NOMO-1 treated with dmso at 0.1 percent for 144 hours (cell line): Measurements from ENCODE around the gene CD302.
"Not testable (repeated sequence)": the region's sequence is repeated elsewhere in the genome, so short reads cannot be mapped to it uniquely, and the experiment has no call there.

Source experiments
- DNase-seq: peaks from one replicate; lab custom pipeline; 2025; ENCODE audit not compliant: unreplicated experiment; lab: John Stamatoyannopoulos, UW

The CD302 gene

DNA sequence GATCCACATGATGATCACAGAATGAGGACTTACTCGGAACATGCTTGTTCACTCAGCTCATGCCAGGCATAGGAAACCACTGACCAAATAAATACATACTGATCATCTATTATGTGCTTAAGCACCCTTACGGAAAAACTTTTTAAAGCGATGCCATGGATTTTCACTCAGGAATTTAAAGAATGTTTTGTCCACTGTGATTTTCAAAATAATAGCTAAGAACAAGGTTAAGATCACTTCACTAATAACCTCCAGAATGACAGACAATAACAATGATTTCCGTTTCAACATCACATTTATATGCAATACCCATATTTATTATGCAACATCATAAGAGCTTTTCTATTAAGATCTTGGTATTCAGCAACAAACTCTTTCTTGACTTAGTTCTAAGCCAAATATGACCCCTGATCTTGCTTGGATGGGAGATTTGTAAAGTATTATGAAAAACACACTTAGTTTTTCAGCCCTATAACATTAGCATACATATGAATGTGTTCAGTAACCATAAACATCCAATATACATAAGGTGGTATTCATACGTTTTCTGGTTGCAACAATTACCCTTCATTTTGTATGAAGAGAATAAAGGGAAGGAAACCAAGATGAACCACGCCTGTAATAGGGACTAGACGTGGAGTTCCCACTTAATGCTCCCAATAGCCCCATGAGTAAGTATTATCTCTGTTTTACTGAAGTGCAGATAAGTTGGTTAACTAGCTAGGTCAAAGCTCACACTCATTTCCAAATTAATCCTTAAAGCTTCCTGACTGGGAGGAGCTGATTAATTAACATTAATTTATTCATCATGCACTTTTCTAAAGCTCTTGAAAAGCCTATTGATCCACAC is 1.9 kb downstream of the CD302 start:
- no peak for DNase-seq

DNA sequence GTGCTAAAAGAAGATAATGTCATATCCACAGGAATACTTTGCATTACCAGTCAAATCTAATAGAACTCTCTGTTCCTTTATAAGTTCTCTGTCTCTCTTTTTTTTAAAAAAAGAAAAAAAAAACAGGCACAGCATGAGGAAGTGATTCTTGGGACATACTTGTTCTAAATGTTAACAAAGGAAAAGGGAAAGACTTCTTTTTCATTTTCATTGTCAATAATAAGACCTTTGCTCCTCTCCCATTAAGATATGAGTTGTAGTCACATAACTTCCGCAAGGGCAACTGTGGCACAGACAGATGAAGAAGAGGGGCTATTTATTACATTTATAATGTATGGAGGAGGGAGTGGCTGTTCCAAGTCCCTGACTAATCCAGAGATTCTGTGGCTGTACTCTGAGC is 4.7 kb downstream of the CD302 start:
- no peak for DNase-seq

DNA sequence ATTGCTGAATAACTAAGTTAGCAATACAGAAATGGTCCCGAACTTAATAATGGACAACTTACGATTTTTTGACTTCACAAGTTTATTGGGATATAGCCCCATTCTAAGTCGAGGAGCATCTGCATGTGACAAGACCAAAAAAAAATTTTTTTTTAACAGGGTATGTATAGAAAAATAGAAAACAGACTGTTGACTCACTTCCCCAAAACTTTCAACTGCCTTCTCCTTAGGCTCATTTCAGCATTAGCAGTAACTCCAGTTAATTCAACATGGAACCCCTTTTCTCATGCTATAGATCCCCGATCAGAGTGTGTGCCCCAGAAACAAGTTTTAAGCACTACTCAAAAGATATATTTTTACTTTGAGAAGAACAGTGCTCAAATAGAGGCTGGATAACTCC is 5.4 kb downstream of the CD302 start:
- DNase-seq: peak; percentile 40

DNA sequence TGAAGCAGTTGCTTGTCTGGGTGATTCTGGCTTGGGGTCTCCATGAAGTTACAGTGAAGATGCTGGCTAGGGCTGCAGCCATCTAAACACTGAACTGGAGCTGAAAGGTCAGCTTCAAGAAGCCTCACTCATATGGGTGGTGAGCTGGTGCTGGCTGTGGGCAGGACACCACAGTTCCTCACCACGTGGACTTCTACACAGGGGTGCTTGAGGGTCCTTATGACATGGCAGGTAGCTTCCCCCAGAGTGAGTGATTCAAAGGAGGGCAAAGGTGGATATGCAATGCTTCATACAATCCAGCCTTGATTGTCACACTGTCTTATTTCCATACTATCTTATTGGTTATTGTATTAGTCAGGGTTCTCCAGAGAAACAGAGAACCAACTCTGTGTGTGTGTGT is 6.0 kb downstream of the CD302 start:
- DNase-seq: no peak

DNA sequence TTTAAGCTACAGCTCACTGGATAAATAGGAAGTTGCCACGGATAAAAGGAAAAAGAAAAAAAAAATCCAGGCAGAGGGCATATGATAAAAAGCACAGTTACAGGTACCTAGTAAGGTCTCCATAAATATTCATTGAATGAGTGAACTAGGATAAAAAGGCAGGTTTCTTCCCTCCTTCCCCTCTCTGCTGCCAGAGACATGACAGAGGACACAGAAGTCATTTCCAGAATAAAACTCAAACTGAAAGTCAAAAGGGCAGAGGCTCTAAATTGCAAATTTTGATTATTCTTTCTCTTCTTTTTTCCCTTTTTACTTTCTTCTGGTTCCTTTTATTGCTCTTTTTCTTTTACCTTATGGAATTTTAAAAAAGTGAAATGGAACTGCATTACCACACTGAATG is 7.7 kb downstream of the CD302 start:
- DNase-seq: no peak

DNA sequence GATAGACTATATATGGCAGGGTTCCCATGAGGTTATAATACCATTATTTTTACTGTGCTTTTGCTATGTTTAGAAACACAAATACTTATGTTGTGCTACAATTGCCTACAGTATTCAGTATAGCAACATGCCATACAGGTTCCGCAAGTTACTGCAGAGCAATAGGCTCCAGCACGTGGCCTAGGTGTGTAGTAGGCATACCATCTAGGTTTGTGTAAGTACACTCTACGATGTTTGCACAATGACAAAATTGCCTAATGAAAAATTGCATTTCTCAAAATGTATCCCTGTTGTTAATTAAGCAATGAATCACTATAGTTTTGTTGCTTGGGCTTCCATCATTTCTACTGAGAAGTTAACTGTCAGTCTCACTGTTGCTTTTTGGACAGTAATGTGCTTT is 9.8 kb downstream of the CD302 start:
- DNase-seq: no peak

DNA sequence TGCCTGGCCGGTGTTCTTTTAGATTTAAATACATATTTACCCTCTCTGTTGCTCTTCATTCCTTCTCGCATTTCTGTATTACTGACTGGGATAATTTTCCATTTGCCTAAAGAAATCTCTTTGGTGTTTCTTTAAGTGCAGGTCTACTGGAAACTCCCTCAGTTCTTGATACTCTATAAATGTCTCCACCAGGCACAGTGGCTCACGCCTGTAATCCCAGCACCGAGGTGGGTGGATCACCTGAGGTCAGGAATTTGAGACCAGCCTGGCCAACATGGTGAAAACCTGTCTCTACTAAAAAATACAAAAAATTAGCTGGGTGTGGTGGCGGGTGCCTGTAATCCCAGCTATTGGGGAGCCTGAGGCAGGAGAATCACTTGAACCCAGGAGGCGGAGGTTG is 10.4 kb downstream of the CD302 start:
- not testable (repeated sequence) for DNase-seq

DNA sequence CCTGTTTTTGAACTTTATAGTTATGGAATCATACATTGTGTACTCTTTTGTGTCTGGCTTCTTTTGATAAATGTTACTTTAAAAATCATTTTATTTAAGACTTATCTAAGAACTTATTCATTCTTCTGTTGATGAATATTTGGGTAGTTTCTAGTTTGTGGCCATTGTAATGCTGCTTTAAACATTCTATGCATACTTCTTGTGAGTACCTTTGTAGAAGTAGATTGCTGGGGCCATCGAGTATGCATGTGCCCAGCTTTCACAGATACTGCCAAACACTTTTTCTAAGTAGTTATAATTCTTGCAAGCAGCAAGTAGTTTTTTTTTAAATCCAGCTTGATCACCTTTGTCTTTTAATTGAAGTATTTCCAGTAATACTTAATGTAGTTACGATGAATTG is 11.1 kb downstream of the CD302 start:
- DNase-seq: no peak

DNA sequence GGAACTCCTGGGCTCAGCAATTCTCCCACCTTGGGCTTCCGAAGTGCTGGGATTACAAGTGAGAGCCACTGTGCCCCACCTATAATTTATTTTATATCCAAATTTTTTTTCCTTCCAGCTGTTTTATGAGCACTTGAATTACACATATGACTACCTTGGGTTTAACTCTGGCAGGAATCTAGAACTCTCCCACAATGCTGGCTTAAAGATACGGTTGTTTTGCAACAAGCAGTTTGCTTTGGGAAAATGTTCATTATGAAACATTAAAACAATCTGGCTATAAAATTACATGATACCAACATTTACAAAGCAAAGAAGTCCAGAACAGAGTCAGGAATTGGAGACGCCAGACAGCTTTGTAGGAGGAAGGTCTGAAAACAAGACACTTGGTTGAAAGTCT is 12.8 kb downstream of the CD302 start:
- DNase-seq: no peak

DNA sequence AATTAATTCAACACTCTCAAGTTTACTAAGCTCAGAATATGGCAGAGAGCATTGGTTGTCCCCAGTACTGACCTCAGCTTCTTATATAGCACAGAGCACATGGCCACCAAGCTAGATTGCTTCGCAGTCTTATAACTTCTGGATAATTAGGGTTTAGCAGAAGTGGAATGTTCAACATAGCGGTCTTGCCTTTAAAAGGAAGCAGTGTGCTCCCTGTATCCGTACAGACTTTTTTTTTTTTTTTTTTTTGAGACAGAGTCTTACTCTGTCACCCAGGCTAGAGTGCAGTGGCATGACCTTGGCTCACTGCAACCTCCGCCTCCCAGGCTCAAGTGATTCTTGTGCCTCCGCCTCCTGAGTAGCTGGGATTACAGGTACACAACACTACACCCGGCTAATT is 13.3 kb downstream of the CD302 start:
- not testable (repeated sequence) for DNase-seq

DNA sequence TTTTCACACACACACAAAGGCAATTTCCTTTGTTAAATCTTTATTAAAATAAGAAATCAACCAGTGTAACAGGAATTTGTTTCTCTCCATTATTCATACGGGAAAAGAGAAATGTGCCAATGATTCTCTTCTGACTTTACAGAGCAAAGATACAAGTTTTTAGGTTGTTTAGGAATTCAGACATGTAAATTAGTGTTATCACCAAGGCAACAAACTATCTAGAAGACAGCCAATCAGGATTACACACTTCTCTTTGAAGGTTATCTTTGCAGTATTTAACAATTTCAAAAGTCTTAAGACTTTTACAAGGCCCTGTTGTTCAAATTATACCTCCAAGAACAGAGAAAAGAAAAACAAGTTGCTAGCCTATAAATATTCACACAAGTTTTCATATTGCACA is 14.5 kb downstream of the CD302 start:
- no peak for DNase-seq

DNA sequence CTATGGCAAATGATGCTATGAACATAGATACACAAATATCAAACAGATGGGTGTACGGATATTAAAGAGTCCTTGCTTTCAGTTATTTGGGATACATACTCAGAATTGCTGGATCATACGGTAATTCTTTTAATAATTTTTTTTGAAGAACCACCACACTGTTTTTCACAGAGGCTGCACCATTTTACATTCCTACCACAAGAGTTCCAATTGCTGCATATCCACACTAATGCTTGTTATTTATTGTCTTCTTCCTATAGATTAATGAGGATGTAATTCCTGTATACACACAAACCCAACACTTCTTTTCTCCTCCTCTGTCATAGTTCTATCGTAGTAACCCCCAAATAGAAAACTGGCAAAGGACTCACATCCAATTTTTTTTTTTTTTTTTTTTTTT is 21.7 kb downstream of the CD302 start:
- no peak for DNase-seq

DNA sequence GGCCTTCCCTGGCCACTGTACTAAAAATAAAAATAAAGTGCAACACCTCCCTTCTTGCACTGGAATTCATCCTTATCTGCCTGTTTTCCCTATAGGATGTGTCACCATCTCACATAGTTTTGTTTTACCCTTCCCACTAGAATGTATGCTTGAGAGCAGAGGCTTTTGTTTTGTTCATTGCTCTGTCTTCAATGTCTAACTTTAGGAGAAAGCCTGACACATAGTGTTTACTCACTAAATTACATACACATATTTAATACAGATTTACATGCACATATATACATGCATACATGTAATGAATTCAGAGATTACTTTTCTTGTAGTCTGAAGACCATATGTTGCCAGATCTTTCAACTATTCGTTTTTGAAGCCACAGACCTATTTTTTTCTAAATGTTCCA is 23.0 kb downstream of the CD302 start:
- DNase-seq: no peak

DNA sequence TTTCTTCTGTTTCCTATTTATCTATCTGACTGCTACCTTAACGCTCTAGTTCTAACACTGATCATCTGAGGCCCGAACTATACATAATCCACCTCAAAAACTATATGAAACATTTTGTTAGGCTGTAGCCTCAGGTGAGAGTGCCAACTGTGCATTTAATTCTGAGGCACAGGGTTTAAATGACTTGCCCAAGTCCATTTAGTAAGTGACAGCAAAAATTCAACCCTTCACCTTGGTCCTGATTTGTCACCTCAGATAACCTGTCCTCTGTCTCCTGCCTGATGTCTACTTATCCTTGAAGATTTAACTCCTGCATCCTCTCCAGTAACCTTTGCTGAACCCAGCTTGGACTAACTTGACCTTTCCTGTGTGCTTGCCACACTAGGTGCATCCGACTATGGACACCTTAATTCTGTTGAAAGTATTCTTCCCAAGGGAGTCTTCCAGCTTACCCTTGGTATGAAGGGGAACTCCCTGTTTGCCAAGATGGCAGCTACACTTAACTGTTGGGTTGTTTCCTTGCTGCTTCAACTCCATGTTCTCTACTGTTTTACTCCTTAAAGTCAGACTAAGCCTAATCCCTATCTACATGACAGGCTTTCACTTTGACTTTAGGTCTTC is 23.5 kb downstream of the CD302 start:
- no peak for DNase-seq

DNA sequence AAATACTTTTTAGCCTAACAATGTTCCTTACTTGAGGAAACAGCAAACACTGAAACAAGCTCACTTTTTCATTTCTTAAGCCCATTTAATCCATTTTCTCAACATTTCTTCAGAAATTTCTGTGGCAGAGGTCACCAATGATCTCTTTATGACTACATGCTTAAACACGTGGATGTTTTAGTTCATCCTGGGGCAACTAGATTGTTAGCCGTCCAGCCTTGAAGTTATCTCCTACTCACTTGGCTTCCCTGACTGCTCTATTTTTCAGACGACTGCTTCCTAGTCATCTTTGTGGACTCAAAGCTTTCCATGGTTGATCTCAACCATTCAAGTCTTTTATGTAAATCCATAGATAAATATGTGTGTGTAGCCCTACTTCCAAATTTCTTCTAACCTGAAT is 24.1 kb downstream of the CD302 start:
- no peak for DNase-seq

DNA sequence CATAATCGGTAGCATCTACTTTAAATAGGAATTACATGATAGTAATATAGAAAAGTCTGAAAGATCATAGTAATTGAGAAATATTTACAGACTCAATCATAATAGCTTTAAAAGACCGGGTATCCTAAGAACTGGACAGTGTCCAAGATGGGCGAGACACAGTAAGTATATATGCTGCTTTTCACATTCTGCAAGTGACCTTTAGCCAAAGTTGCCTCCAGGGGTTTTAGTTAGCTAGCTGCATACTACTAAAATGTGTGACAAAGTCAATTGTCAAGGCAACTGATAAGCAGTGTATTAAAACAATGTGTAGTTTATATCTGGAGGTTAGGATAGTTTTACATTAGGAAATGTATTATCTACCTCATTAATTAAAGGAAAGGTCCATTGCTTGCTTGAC is 24.6 kb downstream of the CD302 start:
- no peak for DNase-seq

DNA sequence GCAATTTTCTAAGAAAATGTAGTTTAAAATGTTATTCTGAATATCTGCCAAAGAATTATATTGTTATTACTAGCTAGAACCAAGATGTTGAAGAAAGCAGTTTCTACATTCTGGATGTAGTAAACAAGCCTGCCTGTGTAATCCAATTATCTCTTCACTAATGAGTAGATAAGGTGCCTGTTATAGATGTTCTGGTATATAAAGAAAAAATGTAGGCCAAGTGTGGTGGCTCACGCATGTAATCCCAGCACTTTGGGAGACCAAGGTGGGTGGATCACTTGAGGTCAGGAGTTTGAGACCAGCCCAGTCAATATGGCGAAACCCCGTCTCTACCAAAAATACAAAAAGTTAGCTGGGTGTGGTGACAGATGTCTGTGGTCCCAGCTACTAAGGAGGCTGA is 28.9 kb downstream of the CD302 start:
- DNase-seq: no peak

DNA sequence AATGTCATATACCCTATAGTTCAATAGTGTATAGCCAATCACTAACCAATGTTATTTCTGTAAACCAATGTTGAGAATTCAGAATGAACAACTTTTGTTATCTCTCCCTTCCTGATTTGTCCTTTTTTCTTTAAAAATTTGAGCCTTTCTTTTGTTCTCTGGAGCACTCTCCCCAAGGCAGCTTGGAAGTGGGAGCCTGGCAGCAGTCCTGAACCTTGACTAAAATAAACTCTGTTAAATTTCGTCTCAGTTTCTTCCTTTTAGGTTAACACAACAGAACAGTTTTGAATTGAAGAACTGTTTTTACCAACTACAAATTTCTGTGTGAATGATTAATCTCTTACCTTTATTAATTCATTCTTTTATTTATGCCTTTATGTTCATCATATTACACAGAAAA is 35.9 kb downstream of the CD302 start:
- DNase-seq: no peak

DNA sequence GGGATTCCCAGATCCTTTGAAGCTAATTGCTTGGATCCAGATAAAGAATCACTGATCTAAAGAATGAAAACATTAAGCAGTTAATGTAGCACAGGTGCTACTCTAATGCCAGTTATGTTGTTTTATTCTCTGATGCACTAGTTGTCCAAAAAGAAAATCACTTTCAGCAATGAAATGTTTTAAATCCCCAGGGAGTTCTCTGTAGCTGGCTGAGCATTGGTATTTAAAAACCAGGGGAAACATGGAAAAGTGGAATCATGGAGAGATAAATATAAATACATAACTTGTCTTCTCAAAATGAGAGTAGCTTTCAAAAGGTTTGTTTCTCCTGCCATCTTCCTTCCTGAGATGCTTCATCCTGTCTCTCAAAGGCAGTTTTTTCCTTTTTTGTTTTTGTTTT is 37.7 kb downstream of the CD302 start:
- no peak for DNase-seq

DNA sequence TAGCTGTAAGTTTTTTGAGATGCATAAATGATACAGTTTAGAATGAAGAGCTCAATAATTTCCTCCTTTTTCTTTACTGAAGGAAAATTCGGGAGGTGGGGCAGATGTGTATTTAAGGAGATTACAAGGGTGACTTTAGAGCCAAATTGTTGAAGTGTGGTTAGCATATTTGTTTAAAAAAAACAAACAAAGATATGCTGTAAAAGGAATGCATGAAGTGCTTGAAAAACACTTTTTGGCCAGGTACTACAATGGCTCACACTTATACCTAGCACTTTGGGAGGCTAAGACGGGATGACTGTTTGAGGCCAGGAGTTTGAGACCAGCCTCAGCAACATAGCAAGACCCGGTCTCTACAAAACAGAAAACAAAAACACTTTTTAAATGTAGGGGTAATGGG is 38.4 kb downstream of the CD302 start:
- no peak for DNase-seq

DNA sequence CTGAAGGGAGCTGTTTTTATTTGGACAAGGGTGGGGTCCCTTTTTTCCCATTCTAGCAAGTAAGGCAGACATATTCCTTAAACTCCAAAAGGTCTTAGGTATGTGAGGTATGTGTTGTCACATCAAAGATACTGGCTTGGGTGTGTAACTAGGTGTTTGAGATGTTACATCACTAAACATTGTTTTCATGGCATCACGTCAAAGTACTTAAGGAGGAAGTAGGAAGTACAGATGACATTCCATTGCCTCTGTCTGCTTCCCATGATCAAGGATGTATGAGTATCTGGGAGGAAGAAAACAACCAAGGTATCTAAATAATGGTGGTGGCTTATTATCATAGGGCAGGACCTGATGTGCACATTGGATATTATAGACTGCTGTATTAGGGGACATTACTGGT is 39.3 kb downstream of the CD302 start:
- DNase-seq: no peak

DNA sequence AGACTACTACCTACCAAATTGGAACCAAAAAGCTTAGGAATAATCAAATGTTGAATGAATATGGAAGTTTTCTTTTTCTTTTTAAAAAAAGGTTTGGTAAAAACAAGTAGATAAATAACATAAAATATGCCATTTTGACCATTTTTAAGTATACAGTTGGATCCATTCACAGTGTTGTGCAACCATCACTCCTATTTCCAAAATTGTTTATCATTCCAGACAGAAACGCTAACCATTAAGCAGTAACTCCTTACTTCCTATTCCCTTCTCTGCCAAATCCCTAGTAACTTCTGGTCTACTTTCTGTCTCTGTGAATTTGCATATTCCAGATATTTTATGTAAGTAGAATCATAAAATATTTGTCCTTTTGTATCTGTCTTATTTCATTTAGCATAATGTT is 39.8 kb downstream of the CD302 start:
- DNase-seq: no peak

DNA sequence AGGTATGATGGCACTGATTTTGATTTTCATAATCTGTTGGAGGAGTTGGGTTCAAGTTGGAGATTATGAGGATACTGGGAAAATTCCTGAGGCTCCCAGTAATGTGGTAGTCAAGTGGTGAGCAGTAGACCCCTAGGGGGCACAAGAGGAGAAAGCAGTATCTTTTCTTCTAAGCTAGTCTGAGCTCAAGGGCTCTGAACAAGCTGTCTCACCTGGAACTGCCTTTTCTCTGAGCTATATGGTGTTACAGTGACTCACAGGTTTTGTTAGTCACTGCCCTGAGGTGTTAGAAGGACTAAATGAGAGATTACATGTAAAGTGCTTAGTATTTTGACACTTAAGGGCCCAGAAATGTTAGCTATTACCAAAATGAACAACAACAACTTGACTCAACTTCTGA is 42.2 kb downstream of the CD302 start:
- no peak for DNase-seq
